Thymus (tissue), 11 donors: ENCODE measurements around the gene PRKX. TPM values are rescaled to one million over a fixed set of nuclear protein-coding genes. Genes with fewer than 3 reads are reported as not detected.

ENCODE experiments used
- DNase-seq, 9 donors: peaks; one replicate each; pipeline ENCODE4 v3.0.0-alpha.2; 2013; ENCODE audit warnings: low spot score in 9 of 9, low read depth in 6 of 9, missing footprints in 1 of 9
- H3K27ac ChIP-seq, 2 donors: one replicate each; pipeline ENCODE4 v1.5.1; 2013; ENCODE audit warnings: control low read depth in 1 of 2, low read depth in 1 of 2, low read length in 1 of 2, mild to moderate bottlenecking in 1 of 2, moderate library complexity in 1 of 2
- H3K27me3 ChIP-seq, 2 donors: one replicate each; pipeline ENCODE4 v1.5.1; 2013; ENCODE audit warnings: low read length in 1 of 2; ENCODE audit not compliant: control insufficient read depth in 2 of 2, insufficient read depth in 1 of 2
- H3K36me3 ChIP-seq, 2 donors: one replicate each; pipeline ENCODE4 v1.5.1; 2013; ENCODE audit warnings: low read length in 1 of 2, mild to moderate bottlenecking in 1 of 2, moderate library complexity in 1 of 2; ENCODE audit not compliant: control insufficient read depth in 2 of 2, insufficient read depth in 2 of 2
- H3K4me1 ChIP-seq, 2 donors: one replicate each; pipeline ENCODE4 v1.5.1; 2013; ENCODE audit warnings: low read length in 2 of 2; ENCODE audit not compliant: control insufficient read depth in 2 of 2, insufficient read depth in 2 of 2
- H3K4me3 ChIP-seq, 2 donors: one replicate each; pipeline ENCODE4 v1.5.1; 2013; ENCODE audit warnings: low read length in 2 of 2, control low read depth in 1 of 2, mild to moderate bottlenecking in 1 of 2
- H3K9me3 ChIP-seq, 2 donors: one replicate each; pipeline ENCODE4 v1.5.1; 2013; ENCODE audit warnings: low read length in 1 of 2, mild to moderate bottlenecking in 1 of 2; ENCODE audit not compliant: control insufficient read depth in 2 of 2, insufficient read depth in 1 of 2
- WGBS: extraction: QIAGEN DNeasy Blood & Tissue Kit; methylation state at CpG from one replicate; pipeline ENCODE4 v1.1.7; 2013; 5-methylcytosine and 5-hydroxymethylcytosine counted together
- polyA plus RNA-seq: library from polyadenylated mRNA; stranded (reverse); fragments of 200-250 nt; gene quantifications from one replicate; pipeline ENCODE4 v1.2.3, GENCODE V29; 2013
- total RNA-seq: library from RNA; stranded (reverse); fragments of 120-200 nt; gene quantifications from one replicate; pipeline ENCODE4 v1.2.4, GENCODE V29; 2013
- donor health status: healthy.

The PRKX gene
- total and polyA plus RNA-seq, 2 donors: 8.6 to 14.2 TPM

- no peak overlapping the region for H3K4me3 ChIP-seq
- H3K27ac ChIP-seq: no peak overlapping the region
- no peaks in the 10 kb centered on the region for H3K4me1 ChIP-seq
- H3K9me3 ChIP-seq: no peaks in the 10 kb centered on the region
- H3K36me3 ChIP-seq: peaks cover 1 to 10% of the 10 kb centered on the region in 2 donors
- 97% methylated on average over 4 of the region's 4 CpGs for WGBS
- DNase-seq: no peak
- no peaks in the 10 kb centered on the region for H3K27me3 ChIP-seq
These were observed 103.6 kb downstream of the PRKX start for GRCh38 chrX:3609810-3610209.

- Histone ChIP-seq H3K27ac (no peak overlapping the region), H3K27me3 (no peaks in the 10 kb centered on the region), H3K36me3 (peaks cover 2 to 3% of the 10 kb centered on the region in 2 donors), H3K9me3 (no peaks in the 10 kb centered on the region), H3K4me1 (no peaks in the 10 kb centered on the region), H3K4me3 (no peak overlapping the region)
- 96% methylated on average over 10 of the region's 10 CpGs for WGBS
- no peak for DNase-seq
These were observed 110.3 kb downstream of the PRKX start for GRCh38 chrX:3603026-3603661.

GRCh38 chrX:3599802-3600430, 113.5 kb downstream of the PRKX start:
- H3K4me1 ChIP-seq: no peaks in the 10 kb centered on the region
- H3K27ac ChIP-seq: no peak overlapping the region
- no peaks in the 10 kb centered on the region for H3K27me3 ChIP-seq
- 90% methylated on average over 7 of the region's 7 CpGs for WGBS
- peaks cover 0 to 3% of the 10 kb centered on the region in 2 donors for H3K36me3 ChIP-seq
- no peaks in the 10 kb centered on the region for H3K9me3 ChIP-seq
- H3K4me3 ChIP-seq: no peak overlapping the region
- DNase-seq: no peak

- Histone ChIP-seq H3K9me3 (no peaks in the 10 kb centered on the region), H3K27ac (no peak overlapping the region), H3K36me3 (peaks cover 0 to 3% of the 10 kb centered on the region in 2 donors), H3K27me3 (no peaks in the 10 kb centered on the region), H3K4me1 (no peaks in the 10 kb centered on the region), H3K4me3 (no peak overlapping the region)
- DNase-seq: no peak
- 99% methylated on average over 6 of the region's 6 CpGs for WGBS
These were observed 114.7 kb downstream of the PRKX start for GRCh38 chrX:3598709-3599108.

GRCh38 chrX:3598046-3598605, 115.3 kb downstream of the PRKX start:
- Histone ChIP-seq H3K4me1 (no peaks in the 10 kb centered on the region), H3K4me3 (no peak overlapping the region), H3K27ac (no peak overlapping the region), H3K9me3 (no peaks in the 10 kb centered on the region), H3K27me3 (no peaks in the 10 kb centered on the region), H3K36me3 (peaks cover 0 to 3% of the 10 kb centered on the region in 2 donors)
- 98% methylated on average over 3 of the region's 3 CpGs for WGBS
- DNase-seq: no peak

GRCh38 chrX:3592184-3592583, 121.3 kb downstream of the PRKX start:
- WGBS: 70% methylated on average over 12 of the region's 12 CpGs
- Histone ChIP-seq H3K4me1 (no peaks in the 10 kb centered on the region), H3K27ac (no peak overlapping the region), H3K36me3 (no peaks in the 10 kb centered on the region), H3K4me3 (no peak overlapping the region), H3K27me3 (no peaks in the 10 kb centered on the region), H3K9me3 (no peaks in the 10 kb centered on the region)
- DNase-seq: no peak

GRCh38 chrX:3589474-3589873, 124.0 kb downstream of the PRKX start:
- H3K27me3 ChIP-seq: no peaks in the 10 kb centered on the region
- no peaks in the 10 kb centered on the region for H3K4me1 ChIP-seq
- WGBS: 69% methylated on average over 8 of the region's 8 CpGs
- H3K4me3 ChIP-seq: no peak overlapping the region
- DNase-seq: no peak
- H3K36me3 ChIP-seq: no peaks in the 10 kb centered on the region
- H3K27ac ChIP-seq: no peak overlapping the region
- H3K9me3 ChIP-seq: no peaks in the 10 kb centered on the region

GRCh38 chrX:3585719-3586118, 127.7 kb downstream of the PRKX start:
- no peaks in the 10 kb centered on the region for H3K9me3 ChIP-seq
- no peak for DNase-seq
- no peaks in the 10 kb centered on the region for H3K36me3 ChIP-seq
- no peak overlapping the region for H3K27ac ChIP-seq
- WGBS: 95% methylated on average over 3 of the region's 3 CpGs
- H3K27me3 ChIP-seq: no peaks in the 10 kb centered on the region
- no peaks in the 10 kb centered on the region for H3K4me1 ChIP-seq
- no peak overlapping the region for H3K4me3 ChIP-seq

- Histone ChIP-seq H3K4me1 (no peaks in the 10 kb centered on the region), H3K27ac (no peak overlapping the region), H3K36me3 (no peaks in the 10 kb centered on the region), H3K9me3 (no peaks in the 10 kb centered on the region), H3K27me3 (no peaks in the 10 kb centered on the region), H3K4me3 (no peak overlapping the region)
- 43% methylated on average over 10 of the region's 10 CpGs for WGBS
- DNase-seq: no peak
These were observed 128.9 kb downstream of the PRKX start for GRCh38 chrX:3584415-3584996.
